Astrocyte (in vitro differentiated cells and primary cell): ENCODE measurements around the gene HNRNPL.

Source experiments
- EZH2 ChIP-seq: IDR thresholded peaks from 2 replicates; pipeline ENCODE4 v1.6.1; 2012; ENCODE audit warnings: mild to moderate bottlenecking, low read length, inconsistent platforms; ENCODE audit not compliant: insufficient read depth
- TF ChIP-seq, protein P1 (sequence below): IDR thresholded peaks from 2 replicates; pipeline ENCODE4 v1.5.1; 2011; ENCODE audit warnings: low read depth, mild to moderate bottlenecking, inconsistent platforms, low read length, moderate library complexity; ENCODE audit not compliant: insufficient read depth

DNA sequence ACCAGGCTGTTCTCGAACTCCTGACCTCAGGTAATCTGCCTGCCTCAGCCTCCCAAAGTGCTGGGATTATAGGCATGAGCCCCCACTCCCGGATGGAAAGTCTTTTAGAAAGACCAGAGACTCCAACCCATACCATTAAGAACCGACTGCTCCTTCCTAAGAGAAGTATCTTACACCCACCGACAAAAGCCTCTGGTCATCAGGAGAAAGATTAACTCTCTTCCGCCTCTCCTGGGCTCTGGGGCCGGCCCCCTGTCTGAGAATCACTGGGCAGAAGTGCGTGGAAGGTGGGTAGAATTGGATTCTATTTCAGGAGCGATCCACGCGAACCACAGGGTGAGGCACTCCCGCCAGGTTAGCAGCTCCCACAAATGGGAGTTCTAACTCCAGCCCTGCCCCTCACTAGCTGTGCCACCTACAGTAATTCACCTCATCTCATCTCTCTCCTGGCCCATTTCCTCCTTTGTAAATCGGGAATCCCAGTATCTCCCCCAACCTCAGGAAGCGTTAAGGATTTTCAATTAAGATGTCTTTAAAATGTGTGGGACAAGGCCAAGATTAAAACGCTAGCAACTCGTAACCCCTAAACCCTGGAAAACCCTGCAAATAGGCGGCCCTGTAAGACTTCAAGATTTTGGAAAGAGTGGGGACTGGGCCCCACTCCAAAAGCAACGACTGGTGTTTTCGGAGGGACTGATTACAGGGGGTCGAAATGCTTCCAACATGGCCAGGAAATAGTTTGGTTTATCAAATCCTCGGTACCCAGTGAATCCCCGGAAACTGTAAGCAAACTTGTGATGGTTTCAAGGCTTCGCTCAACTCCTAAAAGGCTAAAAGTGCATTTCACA is 1.3 kb downstream of the HNRNPL start:
- TF ChIP-seq, protein P1, sequence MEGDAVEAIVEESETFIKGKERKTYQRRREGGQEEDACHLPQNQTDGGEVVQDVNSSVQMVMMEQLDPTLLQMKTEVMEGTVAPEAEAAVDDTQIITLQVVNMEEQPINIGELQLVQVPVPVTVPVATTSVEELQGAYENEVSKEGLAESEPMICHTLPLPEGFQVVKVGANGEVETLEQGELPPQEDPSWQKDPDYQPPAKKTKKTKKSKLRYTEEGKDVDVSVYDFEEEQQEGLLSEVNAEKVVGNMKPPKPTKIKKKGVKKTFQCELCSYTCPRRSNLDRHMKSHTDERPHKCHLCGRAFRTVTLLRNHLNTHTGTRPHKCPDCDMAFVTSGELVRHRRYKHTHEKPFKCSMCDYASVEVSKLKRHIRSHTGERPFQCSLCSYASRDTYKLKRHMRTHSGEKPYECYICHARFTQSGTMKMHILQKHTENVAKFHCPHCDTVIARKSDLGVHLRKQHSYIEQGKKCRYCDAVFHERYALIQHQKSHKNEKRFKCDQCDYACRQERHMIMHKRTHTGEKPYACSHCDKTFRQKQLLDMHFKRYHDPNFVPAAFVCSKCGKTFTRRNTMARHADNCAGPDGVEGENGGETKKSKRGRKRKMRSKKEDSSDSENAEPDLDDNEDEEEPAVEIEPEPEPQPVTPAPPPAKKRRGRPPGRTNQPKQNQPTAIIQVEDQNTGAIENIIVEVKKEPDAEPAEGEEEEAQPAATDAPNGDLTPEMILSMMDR, result no peak
- TF ChIP-seq EZH2, result no peak
